Ishikawa (cell line): ENCODE results near the gene ACOX3.

ENCODE experiments used
- CEBPB ChIP-seq: IDR thresholded peaks from 2 replicates; pipeline ENCODE4 v1.6.1; 2012
- CREB1 ChIP-seq: IDR thresholded peaks from 2 replicates; pipeline ENCODE4 v1.6.1; 2012; ENCODE audit warnings: low read depth
- EGR1 ChIP-seq: IDR thresholded peaks from 2 replicates; pipeline ENCODE4 v1.6.1; 2012
- EP300 ChIP-seq: IDR thresholded peaks from 2 replicates; pipeline ENCODE4 v1.6.1; 2012; ENCODE audit warnings: borderline replicate concordance
- FOXM1 ChIP-seq: IDR thresholded peaks from 2 replicates; pipeline ENCODE4 v1.6.1; 2012; ENCODE audit warnings: low read depth, borderline replicate concordance
- MAX ChIP-seq: IDR thresholded peaks from 2 replicates; pipeline ENCODE4 v1.6.1; 2012
- NFIC ChIP-seq: IDR thresholded peaks from 2 replicates; pipeline ENCODE4 v1.6.1; 2012
- RAD21 ChIP-seq: IDR thresholded peaks from 2 replicates; pipeline ENCODE4 v1.6.1; 2012; ENCODE audit warnings: low read depth
- REST ChIP-seq: IDR thresholded peaks from 2 replicates; pipeline ENCODE4 v1.6.1; 2012; ENCODE audit warnings: low read depth, mild to moderate bottlenecking
- TAF1 ChIP-seq: IDR thresholded peaks from 2 replicates; pipeline ENCODE4 v1.6.1; 2012; ENCODE audit warnings: low read depth, mild to moderate bottlenecking
- TCF12 ChIP-seq: IDR thresholded peaks from 2 replicates; pipeline ENCODE4 v1.6.1; 2012; ENCODE audit warnings: low read depth
- TEAD4 ChIP-seq: IDR thresholded peaks from 2 replicates; pipeline ENCODE4 v1.6.1; 2012
- USF1 ChIP-seq: IDR thresholded peaks from 2 replicates; pipeline ENCODE4 v1.6.1; 2012
- YY1 ChIP-seq: IDR thresholded peaks from 2 replicates; pipeline ENCODE4 v1.6.1; 2012; ENCODE audit warnings: low read depth
- ZBTB7A ChIP-seq: IDR thresholded peaks from 2 replicates; pipeline ENCODE4 v1.6.1; 2012; ENCODE audit warnings: low read depth

The ACOX3 gene

GRCh38 chr4:8474856-8475255 lies 34.3 kb upstream of the ACOX3 start:
- TF ChIP-seq TEAD4, result no peak
- no peak for TF ChIP-seq CREB1
- no peak for TF ChIP-seq YY1
- no peak for TF ChIP-seq EGR1
- TF ChIP-seq REST, result no peak
- TF ChIP-seq MAX, result no peak
- no peak for TF ChIP-seq TCF12
- TF ChIP-seq CEBPB, result no peak
- no peak for TF ChIP-seq FOXM1
- no peak for TF ChIP-seq TAF1
- no peak for TF ChIP-seq USF1
- no peak for TF ChIP-seq EP300
- TF ChIP-seq ZBTB7A, result no peak
- TF ChIP-seq RAD21, result no peak
- TF ChIP-seq NFIC, result no peak

GRCh38 chr4:8473920-8474590 lies 33.5 kb upstream of the ACOX3 start:
- TF ChIP-seq USF1, result no peak
- no peak for TF ChIP-seq TAF1
- no peak for TF ChIP-seq ZBTB7A
- TF ChIP-seq NFIC, result no peak
- TF ChIP-seq EGR1, result no peak
- TF ChIP-seq TCF12, result no peak
- TF ChIP-seq EP300, result no peak
- no peak for TF ChIP-seq REST
- no peak for TF ChIP-seq FOXM1
- no peak for TF ChIP-seq CEBPB
- no peak for TF ChIP-seq TEAD4
- no peak for TF ChIP-seq RAD21
- no peak for TF ChIP-seq CREB1
- TF ChIP-seq YY1, result no peak
- no peak for TF ChIP-seq MAX

- TF ChIP-seq CREB1 (no peak), NFIC (no peak)
These were observed 32.8 kb upstream of the ACOX3 start for GRCh38 chr4:8473198-8473919.

- TF ChIP-seq NFIC (no peak), ZBTB7A (no peak), RAD21 (no peak), TCF12 (no peak), TEAD4 (no peak)
These were observed 32.2 kb upstream of the ACOX3 start for GRCh38 chr4:8472689-8473197.

GRCh38 chr4:8472158-8472688 lies 31.7 kb upstream of the ACOX3 start:
- TF ChIP-seq TAF1 (no peak), EGR1 (no peak), MAX (no peak), REST (no peak), CREB1 (no peak), TCF12 (no peak), ZBTB7A (no peak), FOXM1 (no peak), NFIC (no peak), USF1 (no peak), CEBPB (no peak), RAD21 (no peak), YY1 (no peak), EP300 (no peak), TEAD4 (no peak)
